Measurements from ENCODE around the gene FRMPD2. TPM values are rescaled to one million over a fixed set of nuclear protein-coding genes. Genes with fewer than 3 reads are reported as not detected.

The FRMPD2 gene
- polyA plus RNA-seq, 1 donor from 2014 or later: 0.14 TPM

- no peaks in the 10 kb centered on the region for H3K9me3 ChIP-seq (ENCODE audit: low read length)
- no peak overlapping the region for H3K9ac ChIP-seq (ENCODE audit: low read length)
Observed at GRCh38 chr10:48279081-48279751, 4.7 kb upstream of the FRMPD2 start.

DNA sequence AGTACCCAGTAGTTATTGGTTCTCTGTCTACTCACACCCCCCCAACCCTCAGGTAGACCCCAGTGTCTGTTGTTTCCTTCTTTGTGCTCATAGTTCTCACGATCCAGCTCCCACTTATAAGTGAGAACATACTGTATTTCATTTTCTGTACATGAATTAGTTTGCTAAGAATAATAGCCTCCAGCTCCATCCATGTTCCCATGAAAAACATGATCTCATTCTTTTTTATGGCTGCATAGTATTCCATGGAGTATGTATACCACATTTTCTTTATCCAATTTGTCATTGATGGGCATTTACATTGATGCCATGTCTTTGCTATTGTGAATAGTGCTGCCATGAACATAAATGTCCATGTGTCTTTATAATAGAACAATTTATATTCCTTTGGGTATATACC lies 2.6 kb upstream of the FRMPD2 start:
- Histone ChIP-seq H3K9ac (ENCODE audit: low read length) (no peak overlapping the region), H3F3A (ENCODE audit: insufficient read depth, low read length, poor library complexity, severe bottlenecking) (no peaks in the 10 kb centered on the region), H3K4me3 (ENCODE audit: low read length) (no peak overlapping the region), H3K9me2 (ENCODE audit: insufficient read depth, low read length) (no peaks in the 10 kb centered on the region), H2AFZ (ENCODE audit: low read depth, low read length) (no peak overlapping the region), H3K27me3 (ENCODE audit: insufficient read depth, low read depth, low read length) (no peaks in the 10 kb centered on the region), H4K20me1 (ENCODE audit: insufficient read depth) (no peaks in the 10 kb centered on the region), H3K79me2 (replicated peaks; ENCODE audit: insufficient read depth, low read length) (no peaks in the 10 kb centered on the region), H3K36me3 (ENCODE audit: insufficient read depth, low read length) (no peaks in the 10 kb centered on the region), H3K4me2 (ENCODE audit: low read length) (no peak overlapping the region), H3K9me3 (ENCODE audit: low read length) (no peaks in the 10 kb centered on the region), H3K27ac (ENCODE audit: low read length) (no peak overlapping the region)
- TF ChIP-seq EP300 (conservative IDR thresholded peaks at IDR 0.05; ENCODE audit: poor library complexity, severe bottlenecking) (no peak), CTCF (IDR thresholded peaks at IDR 0.05; ENCODE audit: poor library complexity, severe bottlenecking) (no peak), TAF1 (IDR thresholded peaks at IDR 0.05; ENCODE audit: low read depth) (no peak), MXI1 (conservative IDR thresholded peaks at IDR 0.05; ENCODE audit: poor library complexity, severe bottlenecking) (no peak), SMC3 (conservative IDR thresholded peaks at IDR 0.05; ENCODE audit: poor library complexity) (no peak), EZH2 (IDR thresholded peaks at IDR 0.05; ENCODE audit: borderline replicate concordance, insufficient read depth, low read length, poor library complexity, severe bottlenecking) (no peak), POLR2AphosphoS5 (IDR thresholded peaks at IDR 0.05) (no peak)
- TF ChIP-seq, protein P1, sequence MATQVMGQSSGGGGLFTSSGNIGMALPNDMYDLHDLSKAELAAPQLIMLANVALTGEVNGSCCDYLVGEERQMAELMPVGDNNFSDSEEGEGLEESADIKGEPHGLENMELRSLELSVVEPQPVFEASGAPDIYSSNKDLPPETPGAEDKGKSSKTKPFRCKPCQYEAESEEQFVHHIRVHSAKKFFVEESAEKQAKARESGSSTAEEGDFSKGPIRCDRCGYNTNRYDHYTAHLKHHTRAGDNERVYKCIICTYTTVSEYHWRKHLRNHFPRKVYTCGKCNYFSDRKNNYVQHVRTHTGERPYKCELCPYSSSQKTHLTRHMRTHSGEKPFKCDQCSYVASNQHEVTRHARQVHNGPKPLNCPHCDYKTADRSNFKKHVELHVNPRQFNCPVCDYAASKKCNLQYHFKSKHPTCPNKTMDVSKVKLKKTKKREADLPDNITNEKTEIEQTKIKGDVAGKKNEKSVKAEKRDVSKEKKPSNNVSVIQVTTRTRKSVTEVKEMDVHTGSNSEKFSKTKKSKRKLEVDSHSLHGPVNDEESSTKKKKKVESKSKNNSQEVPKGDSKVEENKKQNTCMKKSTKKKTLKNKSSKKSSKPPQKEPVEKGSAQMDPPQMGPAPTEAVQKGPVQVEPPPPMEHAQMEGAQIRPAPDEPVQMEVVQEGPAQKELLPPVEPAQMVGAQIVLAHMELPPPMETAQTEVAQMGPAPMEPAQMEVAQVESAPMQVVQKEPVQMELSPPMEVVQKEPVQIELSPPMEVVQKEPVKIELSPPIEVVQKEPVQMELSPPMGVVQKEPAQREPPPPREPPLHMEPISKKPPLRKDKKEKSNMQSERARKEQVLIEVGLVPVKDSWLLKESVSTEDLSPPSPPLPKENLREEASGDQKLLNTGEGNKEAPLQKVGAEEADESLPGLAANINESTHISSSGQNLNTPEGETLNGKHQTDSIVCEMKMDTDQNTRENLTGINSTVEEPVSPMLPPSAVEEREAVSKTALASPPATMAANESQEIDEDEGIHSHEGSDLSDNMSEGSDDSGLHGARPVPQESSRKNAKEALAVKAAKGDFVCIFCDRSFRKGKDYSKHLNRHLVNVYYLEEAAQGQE (IDR thresholded peaks at IDR 0.05; ENCODE audit: borderline replicate concordance): no peak

More at GRCh38 chr10:48279081-48279751, 4.7 kb upstream of the FRMPD2 start:
- Histone ChIP-seq H3K4me2 (ENCODE audit: low read length) (no peak overlapping the region), H3K27ac (ENCODE audit: low read length) (no peak overlapping the region), H4K20me1 (ENCODE audit: insufficient read depth) (no peaks in the 10 kb centered on the region), H3F3A (ENCODE audit: insufficient read depth, low read length, poor library complexity, severe bottlenecking) (no peaks in the 10 kb centered on the region), H3K36me3 (ENCODE audit: insufficient read depth, low read length) (no peaks in the 10 kb centered on the region), H3K27me3 (ENCODE audit: insufficient read depth, low read depth, low read length) (no peaks in the 10 kb centered on the region), H3K79me2 (replicated peaks; ENCODE audit: insufficient read depth, low read length) (no peaks in the 10 kb centered on the region), H3K9me2 (ENCODE audit: insufficient read depth, low read length) (no peaks in the 10 kb centered on the region), H2AFZ (ENCODE audit: low read depth, low read length) (no peak overlapping the region), H3K4me3 (ENCODE audit: low read length) (no peak overlapping the region)
- TF ChIP-seq EZH2 (IDR thresholded peaks at IDR 0.05; ENCODE audit: borderline replicate concordance, insufficient read depth, low read length, poor library complexity, severe bottlenecking) (no peak), CTCF (IDR thresholded peaks at IDR 0.05; ENCODE audit: poor library complexity, severe bottlenecking) (no peak), EP300 (conservative IDR thresholded peaks at IDR 0.05; ENCODE audit: poor library complexity, severe bottlenecking) (no peak), RAD21 (conservative IDR thresholded peaks at IDR 0.05) (no peak), POLR2AphosphoS5 (IDR thresholded peaks at IDR 0.05) (no peak), MXI1 (conservative IDR thresholded peaks at IDR 0.05; ENCODE audit: poor library complexity, severe bottlenecking) (no peak), SMC3 (conservative IDR thresholded peaks at IDR 0.05; ENCODE audit: poor library complexity) (no peak), TAF1 (IDR thresholded peaks at IDR 0.05; ENCODE audit: low read depth) (no peak)
- TF ChIP-seq, protein P1 (IDR thresholded peaks at IDR 0.05; ENCODE audit: borderline replicate concordance): no peak
